Type B pancreatic cell (in vitro differentiated cells): ENCODE measurements around the gene LNX2. TPM values are rescaled to one million over a fixed set of nuclear protein-coding genes. Genes with fewer than 3 reads are reported as not detected.

ENCODE experiments used
- DNase-seq: peaks from one replicate; pipeline ENCODE4 v3.0.0; 2021; ENCODE audit warnings: mixed read lengths; ENCODE audit not compliant: unreplicated experiment; ENCODE audit errors: extremely low spot score
- H3K27ac Mint-ChIP-seq: 2 replicates; pipeline ENCODE4 v1.8.0; 2021; ENCODE audit warnings: mild to moderate bottlenecking, mixed read lengths
- H3K27me3 Mint-ChIP-seq: 2 replicates; pipeline ENCODE4 v1.8.0; 2021; ENCODE audit warnings: mixed read lengths
- H3K36me3 Mint-ChIP-seq: 2 replicates; pipeline ENCODE4 v1.8.0; 2021; ENCODE audit warnings: mixed read lengths
- H3K4me1 Mint-ChIP-seq: one replicate; pipeline ENCODE4 v1.8.0; 2021; ENCODE audit warnings: mixed read lengths; ENCODE audit not compliant: unreplicated experiment
- H3K4me3 Mint-ChIP-seq: 2 replicates; pipeline ENCODE4 v1.8.0; 2021; ENCODE audit warnings: mild to moderate bottlenecking, mixed read lengths
- H3K9me3 Mint-ChIP-seq: 2 replicates; pipeline ENCODE4 v1.8.0; 2021; ENCODE audit warnings: mixed read lengths
- CTCF ChIP-seq: fragments of 200-600 bp; sonication (generic); conservative IDR thresholded peaks from 2 replicates; pipeline ENCODE4 v1.5.0; 2021; ENCODE audit warnings: antibody characterized with exemption, mild to moderate bottlenecking
- total RNA-seq: library from RNA; stranded (reverse); gene quantifications from 2 replicates; pipeline ENCODE4 v1.2.1, GENCODE V29; 2021; ENCODE audit warnings: low replicate concordance

The LNX2 gene
- total RNA-seq, 1 donor from 2014 or later = 12.0 TPM

GRCh38 chr13:27663947-27664346, 43.6 kb upstream of the LNX2 start:
- H3K27ac Mint-ChIP-seq = no peak overlapping the region
- no peak for TF ChIP-seq CTCF
- no peak for DNase-seq
- H3K4me1 Mint-ChIP-seq = no peaks in the 10 kb centered on the region
- H3K4me3 Mint-ChIP-seq = no peak overlapping the region
- H3K27me3 Mint-ChIP-seq = no peaks in the 10 kb centered on the region
- H3K36me3 Mint-ChIP-seq = peaks cover 16% of the 10 kb centered on the region
- no peaks in the 10 kb centered on the region for H3K9me3 Mint-ChIP-seq

GRCh38 chr13:27662738-27663470, 42.6 kb upstream of the LNX2 start:
- Mint-ChIP-seq H3K27me3 (no peaks in the 10 kb centered on the region), H3K9me3 (no peaks in the 10 kb centered on the region), H3K4me3 (no peak overlapping the region), H3K4me1 (no peaks in the 10 kb centered on the region), H3K36me3 (peaks cover 16% of the 10 kb centered on the region), H3K27ac (no peak overlapping the region)
- no peak for TF ChIP-seq CTCF
- no peak for DNase-seq

GRCh38 chr13:27661017-27661416, 40.7 kb upstream of the LNX2 start:
- H3K27me3 Mint-ChIP-seq = no peaks in the 10 kb centered on the region
- peaks cover 11% of the 10 kb centered on the region for H3K36me3 Mint-ChIP-seq
- no peaks in the 10 kb centered on the region for H3K4me1 Mint-ChIP-seq
- H3K4me3 Mint-ChIP-seq = no peak overlapping the region
- no peaks in the 10 kb centered on the region for H3K9me3 Mint-ChIP-seq
- DNase-seq = no peak
- no peak overlapping the region for H3K27ac Mint-ChIP-seq
- no peak for TF ChIP-seq CTCF

GRCh38 chr13:27660511-27660910, 40.2 kb upstream of the LNX2 start:
- H3K4me1 Mint-ChIP-seq = no peaks in the 10 kb centered on the region
- peaks cover 13% of the 10 kb centered on the region for H3K36me3 Mint-ChIP-seq
- no peaks in the 10 kb centered on the region for H3K27me3 Mint-ChIP-seq
- H3K4me3 Mint-ChIP-seq = no peak overlapping the region
- no peaks in the 10 kb centered on the region for H3K9me3 Mint-ChIP-seq
- no peak for TF ChIP-seq CTCF
- DNase-seq = no peak
- no peak overlapping the region for H3K27ac Mint-ChIP-seq

GRCh38 chr13:27659145-27659865, 39.0 kb upstream of the LNX2 start:
- TF ChIP-seq CTCF = no peak
- Mint-ChIP-seq H3K9me3 (no peaks in the 10 kb centered on the region), H3K4me1 (no peaks in the 10 kb centered on the region), H3K36me3 (peaks cover 10% of the 10 kb centered on the region), H3K27me3 (no peaks in the 10 kb centered on the region), H3K4me3 (no peak overlapping the region), H3K27ac (no peak overlapping the region)
- no peak for DNase-seq
